Measurements from ENCODE around the gene KLF6. TPM values are rescaled to one million over a fixed set of nuclear protein-coding genes. Genes with fewer than 3 reads are reported as not detected.

Gene KLF6
- total RNA-seq, 2 experiments from 2014 or later = 116 to 120 TPM

- intact Hi-C loops (cut with micrococcal nuclease) = loop anchor here (10.0 kb wide), 1 partner anchor 134 kb away; no protein-coding TSS in a partner anchor
- Mint-ChIP-seq H3K27ac (peak overlapping the region; percentile 98), H3K27me3 (no peaks in the 10 kb centered on the region), H3K4me3 (no peak overlapping the region), H3K4me1 (ENCODE audit: low read depth) (peaks cover 85% of the 10 kb centered on the region), H3K9me3 (peaks cover 4% of the 10 kb centered on the region), H3K36me3 (ENCODE audit: low read depth) (peaks cover 3% of the 10 kb centered on the region)
- ATAC-seq (no peak), DNase-seq (no peak)
- no peak for TF ChIP-seq CTCF (IDR thresholded peaks at IDR 0.05)
- ChIA-PET CTCF (interaction anchor here (0.7 to 1.4 kb wide), 4 partner anchors 16 to 78 kb away, joined by 3 to 6 read pairs (median 6); no protein-coding TSS in a partner anchor), POLR2A (interaction anchor here (0.7 to 6.8 kb wide), 9 partner anchors 11 to 529 kb away, joined by 3 to 77 read pairs (median 5); partner anchors contain the start of gene KLF6)
These were observed 26.5 kb downstream of the KLF6 start for GRCh38 chr10:3758491-3758970.

GRCh38 chr10:3757638-3758490 is 27.1 kb downstream of the KLF6 start:
- Mint-ChIP-seq H3K27ac (peak overlapping the region; percentile 98), H3K4me3 (peak overlapping the region; percentile 59), H3K9me3 (peaks cover 4% of the 10 kb centered on the region), H3K36me3 (ENCODE audit: low read depth) (peaks cover 3% of the 10 kb centered on the region), H3K27me3 (no peaks in the 10 kb centered on the region), H3K4me1 (ENCODE audit: low read depth) (peaks cover 79% of the 10 kb centered on the region)
- TF ChIP-seq CTCF (IDR thresholded peaks at IDR 0.05) = no peak
- ATAC-seq (peak; percentile 81), DNase-seq (peak; percentile 78)
- intact Hi-C loops (cut with micrococcal nuclease) = loop anchor here (10.0 kb wide), 1 partner anchor 133 kb away; no protein-coding TSS in a partner anchor
- CTCF ChIA-PET = interaction anchor here (0.7 to 1.8 kb wide), 7 partner anchors 8 to 79 kb away, joined by 3 to 6 read pairs (median 5); no protein-coding TSS in a partner anchor
- POLR2A ChIA-PET = interaction anchor here (0.7 to 6.8 kb wide), 10 partner anchors 10 to 528 kb away, joined by 3 to 77 read pairs (median 6); partner anchors contain the start of gene KLF6

- peaks cover 74% of the 10 kb centered on the region for H3K4me1 Mint-ChIP-seq (ENCODE audit: low read depth)
- no peak for TF ChIP-seq CTCF (IDR thresholded peaks at IDR 0.05)
- DNase-seq (peak; percentile 57), ATAC-seq (peak; percentile 25)
- H3K27ac Mint-ChIP-seq = peak overlapping the region; percentile 98
- peaks cover 3% of the 10 kb centered on the region for H3K36me3 Mint-ChIP-seq (ENCODE audit: low read depth)
- peaks cover 4% of the 10 kb centered on the region for H3K9me3 Mint-ChIP-seq
- no peaks in the 10 kb centered on the region for H3K27me3 Mint-ChIP-seq
- peak overlapping the region; percentile 59 for H3K4me3 Mint-ChIP-seq
- intact Hi-C loops (cut with micrococcal nuclease) = loop anchor here (10.0 kb wide), 1 partner anchor 132 kb away; no protein-coding TSS in a partner anchor
- ChIA-PET CTCF (interaction anchor here (0.7 to 1.8 kb wide), 7 partner anchors 9 to 53 kb away, joined by 3 to 6 read pairs (median 5); no protein-coding TSS in a partner anchor), POLR2A (interaction anchor here (1.0 to 6.8 kb wide), 8 partner anchors 10 to 193 kb away, joined by 3 to 77 read pairs (median 10); partner anchors contain the start of gene KLF6)
These were observed 27.8 kb downstream of the KLF6 start for GRCh38 chr10:3757250-3757637.

GRCh38 chr10:3756360-3756740 is 28.7 kb downstream of the KLF6 start:
- peaks cover 66% of the 10 kb centered on the region for H3K4me1 Mint-ChIP-seq (ENCODE audit: low read depth)
- DNase-seq (no peak), ATAC-seq (no peak)
- H3K27me3 Mint-ChIP-seq = no peaks in the 10 kb centered on the region
- no peak for TF ChIP-seq CTCF (IDR thresholded peaks at IDR 0.05)
- intact Hi-C loops (cut with micrococcal nuclease) = loop anchor here (10.0 kb wide), 1 partner anchor 132 kb away; no protein-coding TSS in a partner anchor
- H3K36me3 Mint-ChIP-seq (ENCODE audit: low read depth) = peaks cover 3% of the 10 kb centered on the region
- POLR2A ChIA-PET = interaction anchor here (0.6 to 6.8 kb wide), 5 partner anchors 8 to 33 kb away, joined by 3 to 77 read pairs (median 5); partner anchors contain the start of gene KLF6
- CTCF ChIA-PET = interaction anchor here (1.8 kb wide), 1 partner anchor 54 kb away, joined by 5 read pairs; no protein-coding TSS in a partner anchor
- peak overlapping the region; percentile 98 for H3K27ac Mint-ChIP-seq
- H3K9me3 Mint-ChIP-seq = peaks cover 4% of the 10 kb centered on the region
- no peak overlapping the region for H3K4me3 Mint-ChIP-seq
